HT1080 (cell line): ENCODE results near the gene PDE2A. TPM values are rescaled to one million over a fixed set of nuclear protein-coding genes. Genes with fewer than 3 reads are reported as not detected.
A peak's percentile ranks its signal among the peaks of the same experiment; 100 is the strongest.

Experiments
- DNase-seq: peaks from one replicate; pipeline ENCODE4 v3.0.0-alpha.2; 2015; ENCODE audit warnings: low read depth
- total RNA-seq: library from RNA; depleted of rRNA; stranded (reverse); fragments of >200 nt; shearing (Covaris generic); gene quantifications from 2 replicates; pipeline ENCODE4 v1.2.3, GENCODE V29; 2014

Gene PDE2A
- total RNA-seq, 1 experiment from 2014 or later = 7.7 TPM

- peak; percentile 72 for DNase-seq
Measured at GRCh38 chr11:72684236-72684912, 10.2 kb upstream of the PDE2A start.

- DNase-seq = peak; percentile 43
Measured at GRCh38 chr11:72683782-72684200, 9.6 kb upstream of the PDE2A start.

- DNase-seq = no peak
Measured at GRCh38 chr11:72682858-72683243, 8.6 kb upstream of the PDE2A start.

- DNase-seq = no peak
Measured at GRCh38 chr11:72682238-72682857, 8.1 kb upstream of the PDE2A start.

- DNase-seq = no peak
Measured at GRCh38 chr11:72681226-72682153, 7.3 kb upstream of the PDE2A start.

GRCh38 chr11:72680624-72681158 is 6.5 kb upstream of the PDE2A start:
- no peak for DNase-seq

GRCh38 chr11:72679869-72680268 is 5.6 kb upstream of the PDE2A start:
- DNase-seq = no peak

GRCh38 chr11:72678524-72678923 is 4.3 kb upstream of the PDE2A start:
- DNase-seq = no peak

- peak; percentile 35 for DNase-seq
Measured at GRCh38 chr11:72676861-72677341, 2.7 kb upstream of the PDE2A start.

- DNase-seq = no peak
Measured at GRCh38 chr11:72675221-72675620, 999 bp upstream of the PDE2A start.

- no peak for DNase-seq
Measured at GRCh38 chr11:72673284-72673942, 809 bp downstream of the PDE2A start.

GRCh38 chr11:72672597-72673238 is 1.5 kb downstream of the PDE2A start:
- DNase-seq = no peak

GRCh38 chr11:72671152-72672099 is 2.8 kb downstream of the PDE2A start:
- no peak for DNase-seq

- DNase-seq = no peak
Measured at GRCh38 chr11:72670041-72670440, 4.2 kb downstream of the PDE2A start.

GRCh38 chr11:72669527-72669926 is 4.7 kb downstream of the PDE2A start:
- DNase-seq = no peak

- no peak for DNase-seq
Measured at GRCh38 chr11:72668629-72669347, 5.4 kb downstream of the PDE2A start.

- no peak for DNase-seq
Measured at GRCh38 chr11:72665911-72666472, 8.2 kb downstream of the PDE2A start.

GRCh38 chr11:72662036-72662435 is 12.2 kb downstream of the PDE2A start:
- DNase-seq = no peak
